GM23248 (cell line): ENCODE measurements around the gene DPP3.

Experiments used
- EZH2 ChIP-seq: fragments of 200-600 bp; sonication (generic); IDR thresholded peaks from 2 replicates; pipeline ENCODE4 v1.6.1; 2018; ENCODE audit warnings: antibody characterized with exemption, mild to moderate bottlenecking; ENCODE audit not compliant: insufficient read depth, poor library complexity, severe bottlenecking
- EZH2phosphoT487 ChIP-seq: fragments of 200-600 bp; sonication (generic); IDR thresholded peaks from 2 replicates; pipeline ENCODE4 v1.6.1; 2018; ENCODE audit warnings: antibody characterized with exemption, moderate library complexity, mild to moderate bottlenecking, low read depth; ENCODE audit not compliant: insufficient read depth

DNA sequence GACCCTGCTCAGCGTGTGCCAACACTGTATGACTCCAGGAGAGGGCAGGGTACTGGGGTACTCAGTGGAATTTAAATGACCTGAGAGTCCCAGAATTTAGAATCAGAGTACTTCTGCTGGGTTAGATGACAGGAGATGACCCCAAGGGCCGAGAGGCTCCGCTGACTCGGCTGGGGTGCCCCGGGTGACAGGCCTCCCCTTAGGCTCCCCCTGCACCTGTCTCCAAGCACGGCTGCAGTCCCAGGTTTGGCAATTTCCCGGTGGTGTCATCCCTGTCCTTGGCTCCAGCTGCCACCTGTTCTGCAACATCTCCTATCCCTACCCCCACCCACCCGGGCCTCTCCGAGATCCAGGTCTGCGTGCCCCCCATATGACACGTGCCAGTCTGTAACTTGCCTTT is 67.8 kb downstream of the DPP3 start:
- TF ChIP-seq EZH2 (no peak), EZH2phosphoT487 (no peak)
